GM19238 (cell line): ENCODE measurements around the gene VPS26B.
"Not testable (repeated sequence)": the region's sequence is repeated elsewhere in the genome, so short reads cannot be mapped to it uniquely, and the experiment has no call there.

Experiments
- DNase-seq: peaks from one replicate; pipeline ENCODE4 v3.0.0; 2011; ENCODE audit warnings: low spot score; ENCODE audit not compliant: insufficient read length

Gene VPS26B

GRCh38 chr11:134223836-134224709 is at the start of gene VPS26B, which contains the start of gene NCAPD3:
TSS of gene VPS26B (plus strand) at chr11:134224671. CDS start at chr11:134225123, 452 bp downstream.
TSS of gene NCAPD3 (minus strand) at chr11:134223967. CDS start at chr11:134223926, 41 bp downstream.
- peak; percentile 91 for DNase-seq

- DNase-seq: no peak
These were observed 48.2 kb upstream of the VPS26B start for GRCh38 chr11:134176284-134176683.

- DNase-seq: no peak
These were observed 46.3 kb upstream of the VPS26B start for GRCh38 chr11:134178032-134178674.

GRCh38 chr11:134181707-134182106 is 42.8 kb upstream of the VPS26B start:
- no peak for DNase-seq

GRCh38 chr11:134188092-134188491 is 36.4 kb upstream of the VPS26B start:
- not testable (repeated sequence) for DNase-seq

- DNase-seq: no peak
These were observed 27.7 kb upstream of the VPS26B start for GRCh38 chr11:134196756-134197155.

- no peak for DNase-seq
These were observed 24.9 kb upstream of the VPS26B start for GRCh38 chr11:134199531-134199930.

- no peak for DNase-seq
These were observed 23.8 kb upstream of the VPS26B start for GRCh38 chr11:134200688-134201087.

GRCh38 chr11:134202661-134203060 is 21.8 kb upstream of the VPS26B start:
- no peak for DNase-seq

GRCh38 chr11:134205729-134206128 is 18.7 kb upstream of the VPS26B start:
- DNase-seq: no peak

GRCh38 chr11:134206185-134206584 is 18.3 kb upstream of the VPS26B start:
- no peak for DNase-seq

GRCh38 chr11:134207538-134208239 is 16.8 kb upstream of the VPS26B start:
- no peak for DNase-seq

- DNase-seq: no peak
These were observed 8.6 kb upstream of the VPS26B start for GRCh38 chr11:134215836-134216235.

GRCh38 chr11:134216816-134217215 is 7.7 kb upstream of the VPS26B start:
- DNase-seq: no peak

GRCh38 chr11:134223121-134223520 is 1.4 kb upstream of the VPS26B start:
- no peak for DNase-seq

GRCh38 chr11:134224710-134225664 is 516 bp downstream of the VPS26B start:
- no peak for DNase-seq

- no peak for DNase-seq
These were observed 2.4 kb downstream of the VPS26B start for GRCh38 chr11:134226806-134227325.

GRCh38 chr11:134228625-134229024 is 4.2 kb downstream of the VPS26B start:
- peak; percentile 45 for DNase-seq

GRCh38 chr11:134229126-134229790 is 4.8 kb downstream of the VPS26B start:
- DNase-seq: no peak

- DNase-seq: no peak
These were observed 5.9 kb downstream of the VPS26B start for GRCh38 chr11:134230339-134230738.
